Natural killer cell (primary cell): Measurements from ENCODE around the gene USF1. TPM values are rescaled to one million over a fixed set of nuclear protein-coding genes. Genes with fewer than 3 reads are reported as not detected.
"Not testable (repeated sequence)": the region's sequence is repeated elsewhere in the genome, so short reads cannot be mapped to it uniquely, and the experiment has no call there.

ENCODE experiments used
- ATAC-seq, 3 donors: fragments of 150-1000 bp in 2 of 3; fragments of 200-7000 bp in 1 of 3; cut with Tn5 transposase; 1 replicate in 1 of 3; 2 replicates in 2 of 3; pipeline ENCODE4 v1.10.0; 2021; ENCODE audit warnings: mild to moderate bottlenecking in 2 of 3, moderate library complexity in 2 of 3
- DNase-seq, 2 donors: peaks; one replicate each; pipeline versions ENCODE4 v3.0.0 to v3.0.0-alpha.2; 2013 to 2021; ENCODE audit warnings: mixed read lengths in 1 of 2
- H3K27ac ChIP-seq: one replicate; pipeline ENCODE4 v1.5.1; 2013; ENCODE audit warnings: mild to moderate bottlenecking, low read length
- H3K27me3 ChIP-seq: one replicate; pipeline ENCODE4 v1.6.1; 2013; ENCODE audit warnings: low read length; ENCODE audit not compliant: control insufficient read depth, insufficient read depth
- H3K36me3 ChIP-seq: one replicate; pipeline ENCODE4 v1.6.1; 2013; ENCODE audit warnings: low read length; ENCODE audit not compliant: control insufficient read depth, insufficient read depth
- H3K4me1 ChIP-seq: one replicate; pipeline ENCODE4 v1.6.1; 2013; ENCODE audit warnings: low read length; ENCODE audit not compliant: control insufficient read depth, insufficient read depth
- H3K4me3 ChIP-seq: one replicate; pipeline ENCODE4 v1.5.1; 2013; ENCODE audit warnings: low read length
- H3K9me3 ChIP-seq: one replicate; pipeline ENCODE4 v1.6.1; 2013; ENCODE audit warnings: low read length; ENCODE audit not compliant: control insufficient read depth, insufficient read depth
- H3K27ac Mint-ChIP-seq, 2 donors: one replicate each; pipeline ENCODE4 v1.8.0; 2022; ENCODE audit warnings: mild to moderate bottlenecking in 2 of 2, mixed read lengths in 2 of 2, moderate library complexity in 1 of 2
- H3K27me3 Mint-ChIP-seq, 2 donors: one replicate each; pipeline ENCODE4 v1.8.0; 2022; ENCODE audit warnings: low read depth in 2 of 2, mixed read lengths in 2 of 2
- H3K36me3 Mint-ChIP-seq: one replicate; pipeline ENCODE4 v1.8.0; 2022; ENCODE audit warnings: mixed read lengths
- H3K4me1 Mint-ChIP-seq, 2 donors: one replicate each; pipeline ENCODE4 v1.8.0; 2022; ENCODE audit warnings: mixed read lengths in 2 of 2
- H3K4me3 Mint-ChIP-seq: one replicate; pipeline ENCODE4 v1.8.0; 2022; ENCODE audit warnings: mild to moderate bottlenecking, moderate library complexity, mixed read lengths
- H3K9me3 Mint-ChIP-seq, 2 donors: one replicate each; pipeline ENCODE4 v1.8.0; 2022; ENCODE audit warnings: mixed read lengths in 2 of 2
- WGBS: methylation state at CpG from one replicate; pipeline ENCODE4 v1.1.7; 2013; ENCODE audit warnings: missing lambda C conversion rate; ENCODE audit not compliant: insufficient coverage; 5-methylcytosine and 5-hydroxymethylcytosine counted together
- intact Hi-C: fragments of 100-400 bp; cut with micrococcal nuclease; formaldehyde crosslinking; loops from one replicate; pipeline ENCODE4 v1.14.2; 2022
- total RNA-seq, 4 donors: library from RNA; stranded (reverse); fragments of 120-200 nt in 1 of 4; gene quantifications; one replicate each; pipeline versions ENCODE4 v1.2.3 to v1.2.4, GENCODE V29; 2013 to 2022
- TF ChIP-seq, protein P1 (sequence below): fragments of 200-600 bp; IDR thresholded peaks from one replicate; pipeline ENCODE4 v1.8.0; 2022; ENCODE audit warnings: antibody characterized with exemption

The USF1 gene
- total RNA-seq, 3 donors from 2014 or later (not counting 1 experiment from before 2014, with no cell fraction given) = 113 to 121 (median 114) TPM

DNA sequence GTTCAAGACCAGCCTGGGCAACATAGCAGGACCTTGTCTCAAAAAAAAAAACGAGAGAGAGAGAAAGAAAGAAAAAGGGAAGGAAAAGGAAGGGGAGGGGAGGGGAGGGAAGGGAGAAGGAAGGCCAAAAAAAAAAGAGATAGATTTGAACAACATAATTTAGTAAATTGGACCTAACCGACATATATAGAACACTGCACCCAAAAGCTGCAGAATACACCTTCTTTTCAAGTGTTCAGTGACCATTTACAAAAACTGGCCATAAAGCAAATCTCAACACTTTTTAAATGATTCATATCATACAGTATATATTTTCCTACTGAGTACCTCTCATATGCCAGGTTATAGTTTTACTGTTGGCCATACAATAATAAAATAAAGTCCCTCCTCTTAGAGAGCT is 13.9 kb downstream of the USF1 start:
- no peaks in the 10 kb centered on the region for H3K36me3 Mint-ChIP-seq
- no peak overlapping the region for H3K27ac Mint-ChIP-seq
- H3K4me1 ChIP-seq = peaks cover 4% of the 10 kb centered on the region
- no peaks in the 10 kb centered on the region for H3K27me3 Mint-ChIP-seq
- DNase-seq (no peak), ATAC-seq (no peak)
- no peak overlapping the region for H3K4me3 Mint-ChIP-seq
- no peaks in the 10 kb centered on the region for H3K9me3 ChIP-seq
- no peaks in the 10 kb centered on the region for H3K36me3 ChIP-seq
- no peak overlapping the region for H3K4me3 ChIP-seq
- peaks cover 0 to 12% of the 10 kb centered on the region in 2 donors for H3K4me1 Mint-ChIP-seq
- intact Hi-C loops = no loop called here
- no peaks in the 10 kb centered on the region for H3K27me3 ChIP-seq
- no peak overlapping the region for H3K27ac ChIP-seq
- TF ChIP-seq, protein P1, sequence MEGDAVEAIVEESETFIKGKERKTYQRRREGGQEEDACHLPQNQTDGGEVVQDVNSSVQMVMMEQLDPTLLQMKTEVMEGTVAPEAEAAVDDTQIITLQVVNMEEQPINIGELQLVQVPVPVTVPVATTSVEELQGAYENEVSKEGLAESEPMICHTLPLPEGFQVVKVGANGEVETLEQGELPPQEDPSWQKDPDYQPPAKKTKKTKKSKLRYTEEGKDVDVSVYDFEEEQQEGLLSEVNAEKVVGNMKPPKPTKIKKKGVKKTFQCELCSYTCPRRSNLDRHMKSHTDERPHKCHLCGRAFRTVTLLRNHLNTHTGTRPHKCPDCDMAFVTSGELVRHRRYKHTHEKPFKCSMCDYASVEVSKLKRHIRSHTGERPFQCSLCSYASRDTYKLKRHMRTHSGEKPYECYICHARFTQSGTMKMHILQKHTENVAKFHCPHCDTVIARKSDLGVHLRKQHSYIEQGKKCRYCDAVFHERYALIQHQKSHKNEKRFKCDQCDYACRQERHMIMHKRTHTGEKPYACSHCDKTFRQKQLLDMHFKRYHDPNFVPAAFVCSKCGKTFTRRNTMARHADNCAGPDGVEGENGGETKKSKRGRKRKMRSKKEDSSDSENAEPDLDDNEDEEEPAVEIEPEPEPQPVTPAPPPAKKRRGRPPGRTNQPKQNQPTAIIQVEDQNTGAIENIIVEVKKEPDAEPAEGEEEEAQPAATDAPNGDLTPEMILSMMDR = no peak
- H3K9me3 Mint-ChIP-seq = no peaks in the 10 kb centered on the region
- 57% methylated on average over 2 of the region's 2 CpGs for WGBS

DNA sequence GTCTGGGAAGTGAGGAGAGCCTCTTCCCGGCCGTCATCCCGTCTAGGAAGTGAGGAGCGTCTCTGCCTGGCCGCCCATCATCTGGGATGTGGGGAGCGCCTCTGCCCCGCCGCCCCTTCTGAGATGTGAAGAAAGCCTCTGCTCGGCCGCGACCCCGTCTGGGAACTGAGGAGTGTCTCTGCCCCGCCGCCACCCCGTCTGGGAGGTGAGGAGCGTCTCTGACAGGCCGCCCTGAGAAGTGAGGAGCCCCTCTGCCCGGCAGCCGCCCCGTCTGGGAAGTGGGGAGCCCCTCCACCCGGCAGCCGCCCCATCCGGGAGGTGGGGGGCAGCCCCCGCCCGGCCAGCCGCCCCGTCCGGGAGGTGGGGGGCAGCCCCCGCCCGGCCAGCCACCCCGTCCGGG is 16.3 kb downstream of the USF1 start:
- H3K36me3 Mint-ChIP-seq, DNase-seq: not testable (repeated sequence)
- WGBS = 96% methylated on average over 32 of the region's 32 CpGs

DNA sequence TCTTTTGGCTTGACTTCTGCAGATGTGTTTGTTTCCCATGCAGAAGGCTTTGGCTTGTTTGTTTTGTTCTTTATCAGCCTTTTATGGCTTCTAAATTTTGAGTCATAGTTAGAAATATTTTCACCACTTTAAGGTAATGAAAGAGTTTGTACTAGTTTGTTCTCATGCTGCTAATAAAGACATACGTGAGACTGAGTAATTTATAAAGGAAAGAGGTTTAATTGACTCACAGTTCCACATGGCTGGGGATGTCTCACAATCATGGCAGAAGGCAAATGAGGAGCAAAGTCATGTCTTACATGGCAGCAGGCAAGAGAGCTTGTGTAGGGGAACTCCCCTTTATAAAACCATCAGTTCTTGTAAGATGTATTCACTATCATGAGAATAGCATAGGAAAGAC is 18.8 kb downstream of the USF1 start:
- not testable (repeated sequence) for H3K27me3 Mint-ChIP-seq, H3K9me3 ChIP-seq
- WGBS = 75% methylated on average over 1 of the region's 1 CpG

More for the DNA sequence above, 16.3 kb downstream of the USF1 start:
- H3K27ac Mint-ChIP-seq, H3K9me3 Mint-ChIP-seq, H3K4me1 ChIP-seq, H3K9me3 ChIP-seq, H3K4me3 Mint-ChIP-seq, H3K27me3 Mint-ChIP-seq, intact Hi-C loops, H3K4me1 Mint-ChIP-seq, H3K36me3 ChIP-seq, ATAC-seq, H3K27ac ChIP-seq, H3K4me3 ChIP-seq, H3K27me3 ChIP-seq: not testable (repeated sequence)

DNA sequence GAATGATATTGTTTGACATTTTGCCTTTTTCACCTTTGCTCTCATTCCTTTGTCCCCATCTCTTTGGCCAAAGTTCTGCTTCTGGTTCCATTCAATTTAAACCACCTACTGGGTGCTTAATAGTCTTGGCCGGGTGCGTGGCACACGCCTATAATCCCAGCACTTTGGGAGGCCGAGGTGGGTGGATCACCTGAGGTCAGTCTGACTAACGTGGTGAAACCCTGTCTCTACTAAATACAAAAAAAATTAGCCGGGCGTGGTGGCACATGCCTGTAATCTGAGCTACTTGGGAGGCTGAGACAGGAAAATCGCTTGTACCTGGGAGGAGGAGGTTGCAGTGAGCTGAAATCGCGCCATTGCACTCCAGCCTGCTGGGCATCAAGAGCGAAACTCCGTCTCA is 23.3 kb downstream of the USF1 start:
- H3K36me3 Mint-ChIP-seq, H3K9me3 ChIP-seq, H3K4me3 ChIP-seq, H3K36me3 ChIP-seq, H3K27me3 Mint-ChIP-seq, H3K9me3 Mint-ChIP-seq, ATAC-seq, DNase-seq, H3K27me3 ChIP-seq, intact Hi-C loops, H3K27ac ChIP-seq: not testable (repeated sequence)
- 95% methylated on average over 12 of the region's 12 CpGs for WGBS
- peaks cover 23% of the 10 kb centered on the region for H3K4me1 ChIP-seq
- Mint-ChIP-seq H3K4me3 (peak overlapping the region; percentile 95), H3K27ac (peak overlapping the region in 1 of 2 donors; percentile 90), H3K4me1 (peaks cover 28 to 34% of the 10 kb centered on the region in 2 donors)

More for the DNA sequence above, 18.8 kb downstream of the USF1 start:
- H3K36me3 Mint-ChIP-seq, H3K4me3 Mint-ChIP-seq, H3K4me3 ChIP-seq, intact Hi-C loops, DNase-seq, H3K27ac ChIP-seq, ATAC-seq, H3K27me3 ChIP-seq, H3K4me1 ChIP-seq, H3K9me3 Mint-ChIP-seq, H3K36me3 ChIP-seq, H3K27ac Mint-ChIP-seq, H3K4me1 Mint-ChIP-seq: not testable (repeated sequence)

DNA sequence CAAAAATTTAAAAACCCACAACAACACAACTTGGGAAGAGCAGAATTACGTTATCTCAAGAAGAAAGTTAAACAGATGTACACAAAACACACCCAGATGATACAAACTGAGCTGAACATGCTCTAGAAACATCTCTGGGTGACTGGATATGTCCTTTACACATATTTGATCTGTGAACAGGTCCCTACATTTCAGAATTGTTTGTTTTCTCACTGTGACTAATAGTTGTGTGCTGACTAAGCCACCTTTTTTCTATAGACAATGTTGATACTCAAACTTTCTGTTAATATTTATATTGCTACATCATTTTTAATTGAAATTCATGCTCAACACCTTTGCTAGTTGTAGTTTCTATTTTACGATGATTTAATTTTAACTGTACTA is 23.8 kb downstream of the USF1 start:
- H3K4me3 ChIP-seq = no peak overlapping the region
- peaks cover 23% of the 10 kb centered on the region for H3K4me1 ChIP-seq
- intact Hi-C loops = loop anchor here (2.0 kb wide), 1 partner anchor 23 kb away; the partner anchor contains the start of gene USF1
- Mint-ChIP-seq H3K4me3 (peak overlapping the region; percentile 95), H3K4me1 (peaks cover 28 to 34% of the 10 kb centered on the region in 2 donors), H3K9me3 (no peaks in the 10 kb centered on the region), H3K27me3 (no peaks in the 10 kb centered on the region), H3K27ac (peak overlapping the region; percentile 89 to 90), H3K36me3 (no peaks in the 10 kb centered on the region)
- no peaks in the 10 kb centered on the region for H3K27me3 ChIP-seq
- TF ChIP-seq, protein P1 = no peak
- no peaks in the 10 kb centered on the region for H3K36me3 ChIP-seq
- no peak overlapping the region for H3K27ac ChIP-seq
- no peak for DNase-seq
- no peak for ATAC-seq
- no peaks in the 10 kb centered on the region for H3K9me3 ChIP-seq
- 84% methylated on average over 1 of the region's 2 CpGs for WGBS
